Middle frontal gyrus (tissue), 1 donor: ENCODE measurements around the gene KPNA3.

Source experiments
- DNase-seq: peaks from one replicate; pipeline ENCODE4 v3.0.0-alpha.2; 2015; ENCODE audit warnings: low spot score; ENCODE audit errors: extremely low spot score

Gene KPNA3

DNA sequence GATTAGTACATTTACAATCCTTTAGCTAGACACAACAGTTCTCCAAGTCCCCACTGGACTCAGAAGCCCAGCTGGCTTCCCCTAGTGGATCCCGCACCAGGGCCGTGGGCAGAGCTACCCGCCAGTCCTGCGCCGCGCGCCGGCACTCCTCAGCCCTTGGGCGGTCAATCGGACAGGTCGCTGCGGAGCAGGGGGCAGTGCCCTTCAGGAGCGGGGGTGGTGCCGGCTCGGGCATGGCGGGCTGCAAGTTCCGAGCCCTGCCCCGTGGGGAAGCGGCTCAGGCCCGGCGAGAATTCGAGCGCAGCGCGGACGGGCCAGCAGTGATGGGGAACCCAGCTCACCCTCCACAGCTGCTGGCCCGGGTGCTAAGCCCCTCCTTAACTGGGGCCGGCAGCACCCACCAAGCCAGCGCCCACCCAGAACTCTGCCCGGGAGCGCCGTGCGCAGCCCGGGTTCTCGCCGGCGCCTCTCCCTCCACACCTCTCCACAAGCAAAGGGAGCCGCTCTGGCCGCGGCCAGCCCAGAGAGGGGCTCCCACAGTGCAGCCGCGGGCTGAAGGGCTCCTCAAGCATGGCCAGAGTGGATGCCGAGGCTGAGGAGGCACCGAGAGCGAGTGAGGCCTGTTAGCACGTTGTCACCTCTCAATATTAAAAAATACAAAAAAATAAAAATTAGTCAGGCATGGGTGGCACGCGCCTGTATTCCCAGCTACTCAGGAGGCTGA lies 114.1 kb downstream of the KPNA3 start:
- DNase-seq: no peak

DNA sequence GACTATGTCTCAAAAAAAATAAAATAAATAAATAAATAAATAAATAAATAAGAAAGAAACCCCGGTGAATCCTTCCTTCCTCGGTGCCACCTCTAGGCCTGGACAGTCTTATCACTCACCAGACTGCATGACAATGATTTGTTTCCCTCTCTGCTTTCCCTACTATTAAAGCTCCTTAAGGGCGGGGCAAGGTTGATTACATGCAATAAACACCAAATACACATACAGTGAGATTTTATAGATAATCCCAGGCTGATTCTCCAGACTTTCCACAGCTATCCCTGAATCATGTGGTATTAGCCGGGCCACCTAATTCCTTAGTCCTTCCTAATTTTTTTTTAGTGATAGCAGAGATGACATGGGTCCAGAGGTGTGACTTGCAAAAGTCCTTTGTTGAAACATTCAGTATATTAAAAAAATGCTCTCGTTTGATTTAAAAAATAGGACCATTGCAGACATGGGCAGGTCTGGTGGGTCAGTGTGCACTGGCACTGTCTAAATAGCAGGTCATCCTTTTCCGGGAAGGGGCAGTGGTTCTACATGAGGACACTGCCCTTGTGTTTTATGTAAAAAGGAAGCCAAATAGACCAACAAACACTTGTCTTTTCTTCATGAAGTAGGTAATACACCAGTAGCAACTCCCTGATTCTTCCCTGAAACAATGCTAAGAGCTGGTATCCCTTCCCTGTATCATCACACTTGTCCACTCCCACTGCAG lies 115.7 kb downstream of the KPNA3 start:
- no peak for DNase-seq

- no peak for DNase-seq
Observed at GRCh38 chr13:49670828-49671227, 121.7 kb downstream of the KPNA3 start.

DNA sequence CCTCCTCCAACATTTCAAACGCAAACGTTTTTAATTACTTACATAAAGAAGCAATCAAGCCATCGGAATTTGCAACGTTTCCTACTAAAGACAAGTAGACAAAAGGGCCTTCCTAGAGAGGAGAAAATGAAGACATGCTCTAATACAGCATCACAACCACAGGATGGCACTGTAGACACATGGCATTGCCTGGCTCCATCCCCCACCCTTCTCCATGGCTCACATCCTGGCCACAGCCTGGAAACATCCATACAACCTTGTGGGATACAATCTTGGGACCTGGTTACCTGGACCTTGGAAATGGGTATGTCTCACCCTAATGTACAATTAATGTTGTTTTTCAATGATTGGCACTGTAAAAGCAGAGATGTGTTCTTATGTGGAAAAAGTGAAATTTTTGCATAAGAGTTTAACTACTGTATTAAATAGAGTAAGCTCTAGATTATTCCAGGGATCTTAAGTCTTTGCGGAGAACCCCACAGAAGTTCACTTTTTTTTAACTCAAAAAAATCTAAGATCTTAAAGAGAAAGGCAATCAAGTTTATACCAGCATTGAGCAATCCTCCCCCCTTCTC lies 122.7 kb downstream of the KPNA3 start:
- no peak for DNase-seq

GRCh38 chr13:49667773-49668172 lies 124.7 kb downstream of the KPNA3 start:
- no peak for DNase-seq

DNA sequence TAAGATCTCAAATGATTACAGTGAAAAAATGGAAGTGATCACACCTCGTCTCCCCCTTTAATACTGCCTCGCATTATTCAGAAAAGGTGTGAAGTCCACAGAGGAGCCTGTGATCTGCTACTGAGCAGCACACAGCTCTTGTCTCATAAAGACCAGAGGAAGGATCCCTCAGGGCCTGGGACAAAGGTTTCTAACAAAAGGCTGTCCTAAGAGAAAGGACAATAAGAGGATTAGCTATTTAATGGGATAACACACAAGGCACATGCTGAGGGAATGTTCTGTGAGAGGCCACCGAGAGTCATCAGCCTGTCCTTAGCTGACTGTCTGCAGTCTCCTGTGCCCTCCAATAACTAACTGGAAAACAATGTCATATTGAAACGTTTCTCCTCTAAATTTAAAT lies 127.9 kb downstream of the KPNA3 start:
- DNase-seq: no peak

GRCh38 chr13:49657241-49657641 lies 135.2 kb downstream of the KPNA3 start:
- DNase-seq: no peak

DNA sequence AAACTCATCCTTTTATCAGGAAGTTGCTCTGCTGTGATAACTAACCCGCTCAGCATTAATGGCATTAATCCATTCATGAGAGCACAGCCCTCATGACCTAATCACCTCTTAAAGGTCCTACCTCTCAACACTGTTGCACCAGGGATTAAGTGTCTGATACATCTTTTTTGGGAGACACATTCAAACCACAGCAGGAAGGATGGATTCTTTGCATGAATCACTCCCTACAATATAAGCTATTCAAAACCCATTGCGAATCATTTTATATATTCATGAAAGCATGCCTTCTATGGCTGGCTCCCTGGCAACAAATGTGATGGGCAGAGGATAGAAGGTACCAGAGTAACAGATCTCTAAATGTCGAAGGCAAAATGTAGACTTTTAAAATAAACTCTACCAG lies 136.6 kb downstream of the KPNA3 start:
- DNase-seq: no peak

- DNase-seq: no peak
Observed at GRCh38 chr13:49654011-49654410, 138.5 kb downstream of the KPNA3 start.

DNA sequence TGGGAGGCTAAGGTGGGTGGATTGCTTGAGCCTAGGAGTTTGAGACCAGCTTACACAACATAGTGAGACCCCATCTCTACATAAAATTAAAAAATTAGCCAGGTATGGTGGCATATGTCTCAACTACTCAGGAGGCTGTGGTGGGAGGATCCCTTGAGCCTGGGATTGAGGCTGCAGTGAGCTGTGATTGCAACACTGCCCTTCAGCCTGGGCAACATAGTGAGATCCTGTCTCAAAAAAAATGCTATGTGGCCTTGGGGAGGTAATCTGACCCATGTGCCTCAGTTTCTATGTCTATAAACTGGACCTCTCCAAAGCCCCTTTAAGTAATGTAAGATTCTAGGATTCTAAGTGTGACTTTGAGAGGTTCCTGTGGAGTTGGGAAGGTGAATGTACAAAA lies 139.0 kb downstream of the KPNA3 start:
- DNase-seq: no peak

GRCh38 chr13:49652355-49653305 lies 139.9 kb downstream of the KPNA3 start:
- DNase-seq: no peak

GRCh38 chr13:49651570-49652354 lies 140.7 kb downstream of the KPNA3 start:
- DNase-seq: no peak

GRCh38 chr13:49649963-49650312 lies 142.5 kb downstream of the KPNA3 start:
- DNase-seq: no peak
